Measurements from ENCODE around the gene HSPG2. TPM values are rescaled to one million over a fixed set of nuclear protein-coding genes. Genes with fewer than 3 reads are reported as not detected.

The HSPG2 gene
- polyA plus RNA-seq, 1 donor from 2014 or later, result 0.79 TPM

GRCh38 chr1:21875621-21876063 lies 61.5 kb downstream of the HSPG2 start:
- no peaks in the 10 kb centered on the region for H3K27me3 ChIP-seq (ENCODE audit: insufficient read depth, low read depth, low read length)
- H3K9me3 ChIP-seq (ENCODE audit: low read length), result no peaks in the 10 kb centered on the region
- no peaks in the 10 kb centered on the region for H3K9me2 ChIP-seq (ENCODE audit: insufficient read depth, low read length)
- no peak overlapping the region for H2AFZ ChIP-seq (ENCODE audit: low read depth, low read length)
- H3K9ac ChIP-seq (ENCODE audit: low read length), result no peak overlapping the region
- no peaks in the 10 kb centered on the region for H4K20me1 ChIP-seq (ENCODE audit: insufficient read depth)
- H3F3A ChIP-seq (ENCODE audit: insufficient read depth, low read length, poor library complexity, severe bottlenecking), result no peaks in the 10 kb centered on the region
- H3K36me3 ChIP-seq (ENCODE audit: insufficient read depth, low read length), result no peaks in the 10 kb centered on the region
- H3K27ac ChIP-seq (ENCODE audit: low read length), result no peak overlapping the region
- no peaks in the 10 kb centered on the region for H3K79me2 ChIP-seq (replicated peaks; ENCODE audit: insufficient read depth, low read length)
- no peak for TF ChIP-seq SMC3 (conservative IDR thresholded peaks at IDR 0.05; ENCODE audit: poor library complexity)
- no peak for TF ChIP-seq EZH2 (IDR thresholded peaks at IDR 0.05; ENCODE audit: borderline replicate concordance, insufficient read depth, low read length, poor library complexity, severe bottlenecking)
- TF ChIP-seq TAF1 (IDR thresholded peaks at IDR 0.05; ENCODE audit: low read depth), result no peak
- no peak for TF ChIP-seq POLR2AphosphoS5 (IDR thresholded peaks at IDR 0.05)
- no peak overlapping the region for H3K4me3 ChIP-seq (ENCODE audit: low read length)
- no peak overlapping the region for H3K4me2 ChIP-seq (ENCODE audit: low read length)

GRCh38 chr1:21874778-21875547 lies 62.1 kb downstream of the HSPG2 start:
- Histone ChIP-seq H3K36me3 (ENCODE audit: insufficient read depth, low read length) (no peaks in the 10 kb centered on the region), H3K9me2 (ENCODE audit: insufficient read depth, low read length) (no peaks in the 10 kb centered on the region)
- no peak for TF ChIP-seq SMC3 (conservative IDR thresholded peaks at IDR 0.05; ENCODE audit: poor library complexity)
- no peak for TF ChIP-seq POLR2AphosphoS5 (IDR thresholded peaks at IDR 0.05)
- no peak for TF ChIP-seq TAF1 (IDR thresholded peaks at IDR 0.05; ENCODE audit: low read depth)
- no peak for TF ChIP-seq EP300 (conservative IDR thresholded peaks at IDR 0.05; ENCODE audit: poor library complexity, severe bottlenecking)
- TF ChIP-seq MXI1 (conservative IDR thresholded peaks at IDR 0.05; ENCODE audit: poor library complexity, severe bottlenecking), result no peak
- no peak for TF ChIP-seq CTCF (IDR thresholded peaks at IDR 0.05; ENCODE audit: poor library complexity, severe bottlenecking)
- no peak for TF ChIP-seq RAD21 (conservative IDR thresholded peaks at IDR 0.05)
- no peak for TF ChIP-seq REST (IDR thresholded peaks at IDR 0.05; ENCODE audit: borderline replicate concordance)
- TF ChIP-seq EZH2 (IDR thresholded peaks at IDR 0.05; ENCODE audit: borderline replicate concordance, insufficient read depth, low read length, poor library complexity, severe bottlenecking), result no peak

More at GRCh38 chr1:21874778-21875547, 62.1 kb downstream of the HSPG2 start:
- Histone ChIP-seq H3K9me3 (ENCODE audit: low read length) (no peaks in the 10 kb centered on the region), H2AFZ (ENCODE audit: low read depth, low read length) (no peak overlapping the region), H3K27ac (ENCODE audit: low read length) (no peak overlapping the region), H3K9ac (ENCODE audit: low read length) (no peak overlapping the region), H3K79me2 (replicated peaks; ENCODE audit: insufficient read depth, low read length) (no peaks in the 10 kb centered on the region), H3K4me2 (ENCODE audit: low read length) (no peak overlapping the region), H3K27me3 (ENCODE audit: insufficient read depth, low read depth, low read length) (no peaks in the 10 kb centered on the region), H3K4me3 (ENCODE audit: low read length) (no peak overlapping the region), H3F3A (ENCODE audit: insufficient read depth, low read length, poor library complexity, severe bottlenecking) (no peaks in the 10 kb centered on the region), H4K20me1 (ENCODE audit: insufficient read depth) (no peaks in the 10 kb centered on the region)

All from neural cell (in vitro differentiated cells).